ENCODE results near the gene PTPRJ. TPM values are rescaled to one million over a fixed set of nuclear protein-coding genes. Genes with fewer than 3 reads are reported as not detected.

Gene PTPRJ
- total and polyA plus RNA-seq, 2 donors (not counting 1 experiment from before 2014, with no cell fraction given): 11.2 to 20.0 TPM

GRCh38 chr11:48073031-48073861 lies 92.9 kb downstream of the PTPRJ start:
- Mint-ChIP-seq H3K9me3 (ENCODE audit: insufficient read depth) (peaks cover 6% of the 10 kb centered on the region), H3K27ac (peak overlapping the region; percentile 62), H3K27me3 (no peaks in the 10 kb centered on the region), H3K4me1 (peaks cover 34% of the 10 kb centered on the region), H3K4me3 (peak overlapping the region; percentile 23)
- H3K36me3 ChIP-seq (replicated peaks in 1 of 2; ENCODE audit: control extremely low read depth in 1 of 2, control insufficient read depth in 1 of 2, extremely low read depth in 1 of 2, insufficient read depth in 2 of 2, low read length in 1 of 2): peaks cover 5 to 8% of the 10 kb centered on the region in 2 experiments
- POLR2A ChIA-PET: no interaction called here
- peaks cover 27% of the 10 kb centered on the region for H3K79me2 ChIP-seq (ENCODE audit: control insufficient read depth, insufficient read depth, low read length)
- H3K4me1 ChIP-seq (ENCODE audit: control insufficient read depth in 2 of 2, insufficient read depth in 2 of 2, low read length in 2 of 2): peaks cover 22 to 29% of the 10 kb centered on the region in 2 donors
- ATAC-seq (ENCODE audit: low read depth): no peak
- peaks cover 2% of the 10 kb centered on the region for H4K20me1 ChIP-seq (ENCODE audit: control insufficient read depth, insufficient read depth, low read length, poor library complexity, severe bottlenecking)
- peak overlapping the region; percentile 44 for H3K4me2 ChIP-seq (replicated peaks; ENCODE audit: low read depth, low read length, poor library complexity, severe bottlenecking)
- WGBS (ENCODE audit: insufficient coverage): 80% methylated on average over 4 of the region's 8 CpGs
- no peak overlapping the region for H2AFZ ChIP-seq (ENCODE audit: insufficient read depth, low read depth, low read length, poor library complexity, severe bottlenecking)
- H3K27ac ChIP-seq (ENCODE audit: low read length in 2 of 2): peak overlapping the region in 1 of 2 donors; percentile 34
- CTCF ChIA-PET: interaction anchor here (0.9 kb wide), 1 partner anchor 34 kb away, joined by 6 read pairs; no protein-coding TSS in a partner anchor
- intact Hi-C loops (cut with micrococcal nuclease): no loop called here
- no peak overlapping the region for H3K9ac ChIP-seq (ENCODE audit: low read length)
- H3K4me3 ChIP-seq (ENCODE audit: control extremely low read depth in 1 of 5, extremely low read depth in 1 of 5, insufficient read depth in 1 of 5, low read depth in 2 of 5, low read length in 4 of 5): no peak overlapping the region
- TF ChIP-seq EZH2 (IDR thresholded peaks at IDR 0.05; ENCODE audit: borderline replicate concordance, insufficient read depth, low read depth, low read length, poor library complexity, severe bottlenecking) (no peak), CTCF (IDR thresholded peaks at IDR 0.05) (no peak)
- DNase-seq: no peak
- H3K27me3 ChIP-seq (replicated peaks in 1 of 4; ENCODE audit: control extremely low read depth in 1 of 4, control insufficient read depth in 3 of 4, insufficient read depth in 4 of 4, low read length in 3 of 4): no peaks in the 10 kb centered on the region
- peaks cover 0 to 5% (median 3%) of the 10 kb centered on the region in 3 donors for H3K9me3 ChIP-seq (ENCODE audit: control extremely low read depth in 1 of 3, control insufficient read depth in 2 of 3, insufficient read depth in 1 of 3, low read length in 2 of 3)
